Sigmoid colon (tissue), 7 donors: Measurements from ENCODE around the gene CCNI. TPM values are rescaled to one million over a fixed set of nuclear protein-coding genes. Genes with fewer than 3 reads are reported as not detected.
"Not testable (repeated sequence)": the region's sequence is repeated elsewhere in the genome, so short reads cannot be mapped to it uniquely, and the experiment has no call there.

Experiments used
- DNase-seq: peaks from one replicate; pipeline ENCODE4 v3.0.0-alpha.2; 2019
- H3K27ac ChIP-seq, 4 donors: fragments of 200-600 bp; sonication (generic); one replicate each; pipeline ENCODE4 v1.5.1; 2016 to 2019; ENCODE audit warnings: mild to moderate bottlenecking in 1 of 4
- H3K27me3 ChIP-seq, 3 donors: fragments of 200-600 bp; sonication (generic); one replicate each; pipeline ENCODE4 v1.5.1; 2019; ENCODE audit warnings: mild to moderate bottlenecking in 1 of 3
- H3K36me3 ChIP-seq, 4 donors: fragments of 200-600 bp; sonication (generic); one replicate each; pipeline ENCODE4 v1.5.1; 2016 to 2019
- H3K4me1 ChIP-seq, 4 donors: fragments of 200-600 bp; sonication (generic); one replicate each; pipeline ENCODE4 v1.5.1; 2017 to 2019
- H3K4me3 ChIP-seq, 4 donors: fragments of 200-600 bp; sonication (generic); one replicate each; pipeline ENCODE4 v1.5.1; 2017 to 2019; ENCODE audit warnings: mild to moderate bottlenecking in 2 of 4, moderate library complexity in 1 of 4
- H3K9me3 ChIP-seq, 4 donors: fragments of 200-600 bp in 3 of 4; sonication (generic) in 3 of 4; one replicate each; pipeline versions ENCODE4 v1.5.1 to v1.6.1; 2013 to 2019
- EP300 ChIP-seq, 4 donors: sonication (generic); formaldehyde crosslinking; IDR thresholded peaks; one replicate each; pipeline ENCODE4 v1.6.1; 2017; ENCODE audit warnings: antibody characterized with exemption in 4 of 4
- POLR2A ChIP-seq, 2 donors: fragments of 450-650 bp; IDR thresholded peaks; one replicate each; pipeline ENCODE4 v1.6.1; 2016; ENCODE audit warnings: antibody characterized with exemption in 2 of 2, mild to moderate bottlenecking in 2 of 2, moderate library complexity in 2 of 2
- POLR2AphosphoS5 ChIP-seq, 4 donors: sonication (generic); formaldehyde crosslinking; IDR thresholded peaks; one replicate each; pipeline ENCODE4 v1.6.1; 2017; ENCODE audit warnings: antibody characterized with exemption in 4 of 4
- whole genome bisulfite sequencing, 2 donors: extraction: QIAGEN DNeasy Blood & Tissue Kit; methylation state at CpG; one replicate each; pipeline ENCODE4 v1.1.7; 2013; 5-methylcytosine and 5-hydroxymethylcytosine counted together
- intact Hi-C: fragments of 100-400 bp; cut with DNase I; formaldehyde crosslinking; loops from one replicate; pipeline ENCODE4 v1.15.1; 2023
- polyA plus RNA-seq, 3 donors: library from polyadenylated mRNA; stranded (reverse); fragments of 200-250 nt; gene quantifications; one replicate each; pipeline ENCODE4 v1.2.3, GENCODE V29; 2013
- total RNA-seq, 4 donors: library from RNA; depleted of rRNA; stranded (reverse); fragments of >200 nt; gene quantifications; one replicate each; pipeline ENCODE4 v1.1.0, GENCODE V29; 2016
- TF ChIP-seq, protein P1 (sequence below), 4 experiments: fragments of 450-650 bp in 3 of 4; fragments of 200-600 bp in 1 of 4; IDR thresholded peaks; one replicate each; pipeline ENCODE4 v1.5.1; 2016 to 2019; ENCODE audit warnings: antibody characterized with exemption in 4 of 4, mild to moderate bottlenecking in 3 of 4, moderate library complexity in 2 of 4
- donor health status: healthy with polysubstance abuse.
- donor health status: Bipolar disorder and iron deficiency.
- donor health status: healthy.

The CCNI gene
- total and polyA plus RNA-seq, 7 donors = 118 to 339 (median 248) TPM

DNA sequence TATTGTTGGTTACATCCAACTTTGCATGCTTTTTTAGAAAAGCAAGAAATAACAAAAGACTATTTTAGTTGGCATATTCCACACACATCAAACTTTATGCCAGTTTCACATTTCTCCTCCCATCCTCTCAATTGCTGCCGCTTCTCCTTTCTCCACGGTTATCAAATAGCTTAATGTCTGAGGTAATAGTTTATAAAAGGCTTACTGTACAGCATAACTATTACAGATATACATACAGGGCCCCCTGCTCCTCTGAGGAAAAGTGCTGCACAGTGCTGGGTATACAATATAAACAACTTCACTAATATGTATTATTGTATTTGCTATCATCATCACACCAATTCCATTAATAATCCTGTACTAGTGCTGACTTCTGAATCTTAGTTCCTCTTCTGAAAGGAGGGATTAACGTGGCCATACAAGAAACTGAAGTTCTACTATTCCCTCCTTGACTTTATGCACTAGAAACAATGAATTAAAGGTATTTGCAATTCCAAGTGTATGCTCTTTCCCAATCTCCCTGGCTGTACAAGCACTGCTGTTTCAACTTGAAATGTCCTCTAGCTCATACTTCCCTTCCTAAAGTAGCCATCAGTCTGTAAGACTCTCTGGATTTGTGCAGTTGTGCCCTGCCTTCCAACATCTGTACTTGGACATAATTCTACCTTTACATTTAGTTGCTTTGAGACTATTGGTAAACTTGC, 2.5 kb downstream of the CCNI start:
- intact Hi-C loops = loop anchor here (10.0 kb wide), 2 partner anchors 858 to 1558 kb away; partner anchors contain the start of genes RCHY1, SCARB2 and THAP6
- Histone ChIP-seq H3K9me3 (no peaks in the 10 kb centered on the region), H3K27ac (peak overlapping the region; percentile 98 to 100 (median 100)), H3K4me1 (peaks cover 0 to 65% (median 56%) of the 10 kb centered on the region in 4 donors), H3K36me3 (no peaks in the 10 kb centered on the region), H3K4me3 (peak overlapping the region in 3 of 4 donors; percentile 89 to 99 (median 96)), H3K27me3 (no peaks in the 10 kb centered on the region)
- no peak for DNase-seq
- TF ChIP-seq POLR2A (IDR thresholded peaks at IDR 0.05) = no peak
- TF ChIP-seq EP300 (IDR thresholded peaks at IDR 0.05) = no peak
- peak in 1 of 4 donors; percentile 13 for TF ChIP-seq POLR2AphosphoS5 (IDR thresholded peaks at IDR 0.05)
- TF ChIP-seq, protein P1, sequence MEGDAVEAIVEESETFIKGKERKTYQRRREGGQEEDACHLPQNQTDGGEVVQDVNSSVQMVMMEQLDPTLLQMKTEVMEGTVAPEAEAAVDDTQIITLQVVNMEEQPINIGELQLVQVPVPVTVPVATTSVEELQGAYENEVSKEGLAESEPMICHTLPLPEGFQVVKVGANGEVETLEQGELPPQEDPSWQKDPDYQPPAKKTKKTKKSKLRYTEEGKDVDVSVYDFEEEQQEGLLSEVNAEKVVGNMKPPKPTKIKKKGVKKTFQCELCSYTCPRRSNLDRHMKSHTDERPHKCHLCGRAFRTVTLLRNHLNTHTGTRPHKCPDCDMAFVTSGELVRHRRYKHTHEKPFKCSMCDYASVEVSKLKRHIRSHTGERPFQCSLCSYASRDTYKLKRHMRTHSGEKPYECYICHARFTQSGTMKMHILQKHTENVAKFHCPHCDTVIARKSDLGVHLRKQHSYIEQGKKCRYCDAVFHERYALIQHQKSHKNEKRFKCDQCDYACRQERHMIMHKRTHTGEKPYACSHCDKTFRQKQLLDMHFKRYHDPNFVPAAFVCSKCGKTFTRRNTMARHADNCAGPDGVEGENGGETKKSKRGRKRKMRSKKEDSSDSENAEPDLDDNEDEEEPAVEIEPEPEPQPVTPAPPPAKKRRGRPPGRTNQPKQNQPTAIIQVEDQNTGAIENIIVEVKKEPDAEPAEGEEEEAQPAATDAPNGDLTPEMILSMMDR (IDR thresholded peaks at IDR 0.05) = no peak
- 11 to 20% methylated on average over 3 of the region's 3 CpGs for WGBS, 2 donors

DNA sequence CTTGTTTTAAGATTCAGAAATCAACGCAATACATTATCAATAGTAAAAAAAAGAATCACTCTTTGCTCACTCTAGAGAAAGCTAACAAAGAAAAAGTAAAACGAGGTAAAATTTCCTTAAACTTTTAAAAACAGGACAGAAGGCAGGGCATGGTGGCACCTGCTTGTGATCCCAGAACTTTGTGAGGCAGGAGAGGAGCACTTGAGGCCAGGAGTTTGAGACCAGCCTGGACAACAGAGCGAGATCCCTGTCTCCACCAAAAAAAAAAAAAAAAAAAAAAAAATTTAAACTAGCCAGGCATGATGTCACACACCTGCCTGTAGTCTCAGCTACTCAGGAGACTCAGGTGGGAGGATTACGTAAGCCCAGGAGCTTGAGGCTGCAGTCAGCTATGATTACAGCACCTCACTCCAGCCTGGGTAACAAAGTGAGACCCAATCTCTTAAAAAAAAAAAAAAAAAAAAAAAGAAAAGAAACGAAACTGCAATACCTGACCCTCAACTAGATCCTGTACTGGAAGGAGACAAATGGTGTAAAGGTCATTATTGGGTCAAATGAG, 3.5 kb downstream of the CCNI start:
- no peaks in the 10 kb centered on the region for H3K36me3 ChIP-seq
- peak overlapping the region in 3 of 4 donors; percentile 4 to 100 (median 98) for H3K27ac ChIP-seq
- H3K4me3 ChIP-seq = peak overlapping the region in 1 of 4 donors; percentile 96
- DNase-seq = no peak
- no peaks in the 10 kb centered on the region for H3K27me3 ChIP-seq
- peaks cover 0 to 65% (median 57%) of the 10 kb centered on the region in 4 donors for H3K4me1 ChIP-seq
- no peaks in the 10 kb centered on the region for H3K9me3 ChIP-seq
- intact Hi-C loops = loop anchor here (10.0 kb wide), 2 partner anchors 857 to 1557 kb away; partner anchors contain the start of genes RCHY1, SCARB2 and THAP6
- TF ChIP-seq POLR2A (IDR thresholded peaks at IDR 0.05) (no peak), EP300 (IDR thresholded peaks at IDR 0.05) (no peak), POLR2AphosphoS5 (IDR thresholded peaks at IDR 0.05) (no peak)
- TF ChIP-seq, protein P1 (IDR thresholded peaks at IDR 0.05) = no peak
- WGBS, 2 donors = 63 to 64% methylated on average over 5 of the region's 5 CpGs

DNA sequence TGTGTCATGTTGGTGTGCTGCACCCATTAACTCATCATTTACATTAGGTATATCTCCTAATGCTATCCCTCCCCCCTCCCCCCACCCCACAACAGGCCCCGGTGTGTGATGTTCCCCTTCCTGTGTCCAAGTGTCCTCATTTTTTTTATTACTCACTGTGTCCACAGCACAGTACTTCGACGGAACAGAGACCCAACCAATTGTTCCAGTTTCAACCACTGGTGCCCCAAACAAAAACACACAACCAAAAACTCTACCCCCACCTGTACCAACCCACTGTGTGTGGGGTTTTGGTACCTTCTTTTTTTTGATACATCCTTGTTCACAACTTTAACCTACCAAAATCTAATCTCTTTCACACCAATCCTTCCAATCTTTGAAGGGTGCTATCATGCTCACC, 6.3 kb downstream of the CCNI start:
- H3K4me3 ChIP-seq, DNase-seq, H3K9me3 ChIP-seq, intact Hi-C loops, H3K27me3 ChIP-seq: not testable (repeated sequence)
- 53 to 78% methylated on average over 3 of the region's 3 CpGs for WGBS, 2 donors
- Histone ChIP-seq H3K27ac (peak overlapping the region in 3 of 4 donors; percentile 15 to 58 (median 35)), H3K4me1 (peaks cover 0 to 63% (median 54%) of the 10 kb centered on the region in 4 donors), H3K36me3 (peaks cover 0 to 17% (median 6%) of the 10 kb centered on the region in 4 donors)

DNA sequence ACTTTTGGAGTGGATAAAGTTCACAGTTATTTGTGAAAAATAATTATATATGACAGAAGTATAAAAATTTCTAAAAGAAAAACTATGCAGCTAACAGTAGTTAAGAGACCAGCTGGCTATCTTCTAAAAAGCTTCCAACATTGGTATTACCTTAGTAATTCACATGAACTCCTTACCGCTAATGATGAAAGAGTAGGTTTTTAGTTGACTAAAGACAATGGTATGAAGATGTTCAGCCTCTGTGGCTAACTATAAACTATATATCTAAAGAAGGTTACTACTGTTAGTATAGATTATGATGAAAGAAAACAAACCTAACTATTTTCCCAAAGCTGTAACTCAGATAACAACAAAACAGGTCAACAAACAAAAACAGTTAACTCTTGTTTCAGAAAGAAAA, 10.4 kb downstream of the CCNI start:
- no peaks in the 10 kb centered on the region for H3K27me3 ChIP-seq
- TF ChIP-seq POLR2A (IDR thresholded peaks at IDR 0.05) = no peak
- TF ChIP-seq, protein P1 (IDR thresholded peaks at IDR 0.05) = no peak
- TF ChIP-seq EP300 (IDR thresholded peaks at IDR 0.05) = no peak
- no peak for TF ChIP-seq POLR2AphosphoS5 (IDR thresholded peaks at IDR 0.05)
- H3K9me3 ChIP-seq = no peaks in the 10 kb centered on the region
- WGBS, 2 donors = 96 to 99% methylated on average over 1 of the region's 1 CpG
- H3K4me3 ChIP-seq = no peak overlapping the region
- peaks cover 0 to 52% (median 8%) of the 10 kb centered on the region in 4 donors for H3K36me3 ChIP-seq
- peaks cover 0 to 28% (median 20%) of the 10 kb centered on the region in 4 donors for H3K4me1 ChIP-seq
- intact Hi-C loops = no loop called here
- DNase-seq = no peak
- H3K27ac ChIP-seq = no peak overlapping the region

GRCh38 chr4:77062856-77063255, 12.9 kb downstream of the CCNI start:
- no peak overlapping the region for H3K27ac ChIP-seq
- H3K9me3 ChIP-seq = no peaks in the 10 kb centered on the region
- TF ChIP-seq EP300 (IDR thresholded peaks at IDR 0.05) = no peak
- no peak for TF ChIP-seq POLR2A (IDR thresholded peaks at IDR 0.05)
- TF ChIP-seq, protein P1 (IDR thresholded peaks at IDR 0.05) = no peak
- TF ChIP-seq POLR2AphosphoS5 (IDR thresholded peaks at IDR 0.05) = no peak
- no peak for DNase-seq
- intact Hi-C loops = no loop called here
- H3K27me3 ChIP-seq = no peaks in the 10 kb centered on the region
- H3K4me3 ChIP-seq = no peak overlapping the region
- H3K36me3 ChIP-seq = peaks cover 0 to 60% (median 9%) of the 10 kb centered on the region in 4 donors
- peaks cover 0 to 12% (median 6%) of the 10 kb centered on the region in 4 donors for H3K4me1 ChIP-seq
